OCI-LY3 (cell line): Measurements from ENCODE around the gene DENND1A.

Experiments used
- EZH2phosphoT487 ChIP-seq: fragments of 200-600 bp; shearing (Covaris generic); IDR thresholded peaks from 2 replicates; pipeline ENCODE4 v1.6.1; 2018; ENCODE audit warnings: antibody characterized with exemption, mixed run types, low read depth
- TF ChIP-seq, protein P1 (sequence below): fragments of 200-600, 300-600 bp; sonication (generic); IDR thresholded peaks from 2 replicates; pipeline ENCODE4 v1.5.1; 2014; ENCODE audit warnings: antibody characterized with exemption, low read length, low read depth

GRCh38 chr9:123423311-123423640, 506.6 kb downstream of the DENND1A start:
- TF ChIP-seq, protein P1, sequence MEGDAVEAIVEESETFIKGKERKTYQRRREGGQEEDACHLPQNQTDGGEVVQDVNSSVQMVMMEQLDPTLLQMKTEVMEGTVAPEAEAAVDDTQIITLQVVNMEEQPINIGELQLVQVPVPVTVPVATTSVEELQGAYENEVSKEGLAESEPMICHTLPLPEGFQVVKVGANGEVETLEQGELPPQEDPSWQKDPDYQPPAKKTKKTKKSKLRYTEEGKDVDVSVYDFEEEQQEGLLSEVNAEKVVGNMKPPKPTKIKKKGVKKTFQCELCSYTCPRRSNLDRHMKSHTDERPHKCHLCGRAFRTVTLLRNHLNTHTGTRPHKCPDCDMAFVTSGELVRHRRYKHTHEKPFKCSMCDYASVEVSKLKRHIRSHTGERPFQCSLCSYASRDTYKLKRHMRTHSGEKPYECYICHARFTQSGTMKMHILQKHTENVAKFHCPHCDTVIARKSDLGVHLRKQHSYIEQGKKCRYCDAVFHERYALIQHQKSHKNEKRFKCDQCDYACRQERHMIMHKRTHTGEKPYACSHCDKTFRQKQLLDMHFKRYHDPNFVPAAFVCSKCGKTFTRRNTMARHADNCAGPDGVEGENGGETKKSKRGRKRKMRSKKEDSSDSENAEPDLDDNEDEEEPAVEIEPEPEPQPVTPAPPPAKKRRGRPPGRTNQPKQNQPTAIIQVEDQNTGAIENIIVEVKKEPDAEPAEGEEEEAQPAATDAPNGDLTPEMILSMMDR, result no peak
- no peak for TF ChIP-seq EZH2phosphoT487
